ENCODE results near the gene FOXO1. TPM values are rescaled to one million over a fixed set of nuclear protein-coding genes. Genes with fewer than 3 reads are reported as not detected.

Gene FOXO1
- total RNA-seq, 4 donors from 2014 or later = 50.7 to 67.2 (median 60.3) TPM

DNA sequence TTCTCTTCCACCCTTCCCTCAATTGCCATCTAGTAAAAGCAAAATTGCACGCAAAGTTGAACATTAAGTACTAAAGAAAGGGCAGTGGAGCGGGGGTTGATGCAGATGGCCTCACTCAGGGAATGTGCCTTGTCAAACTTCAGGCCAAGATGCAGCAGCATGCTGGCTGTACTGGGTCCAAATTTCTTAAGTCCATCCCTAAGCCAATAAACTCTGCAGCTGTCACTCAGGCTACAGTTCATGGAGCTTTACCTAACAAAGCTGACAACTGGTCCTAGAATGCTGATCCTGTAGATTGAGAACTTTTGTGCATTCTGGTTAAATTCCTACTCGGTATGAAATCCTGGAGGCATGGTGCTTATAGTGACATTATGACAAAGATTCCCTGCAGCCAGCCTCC lies 88.4 kb downstream of the FOXO1 start:
- H3K4me1 ChIP-seq = peaks cover 19% of the 10 kb centered on the region

DNA sequence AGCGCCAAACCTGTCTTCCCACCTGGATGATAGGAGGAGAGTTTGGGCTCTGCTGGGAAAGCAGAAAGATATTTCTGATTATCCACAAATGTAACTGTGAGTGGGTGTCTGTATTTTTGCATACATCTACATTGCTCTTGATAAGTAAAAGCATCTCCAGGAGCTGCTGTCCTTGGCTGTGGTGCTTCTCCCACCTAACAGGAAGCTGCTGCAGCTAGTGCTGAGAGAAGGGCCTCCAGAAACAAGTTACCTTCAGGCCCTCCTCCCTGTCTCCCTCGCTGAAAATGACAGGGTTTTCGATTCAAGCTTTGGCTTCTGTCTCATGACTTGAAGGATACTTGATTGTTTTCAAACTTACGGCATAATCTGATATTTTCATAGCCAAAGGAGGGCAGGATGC lies 90.1 kb downstream of the FOXO1 start:
- H3K9me3 ChIP-seq = no peaks in the 10 kb centered on the region
- no peak for DNase-seq (ENCODE audit: low spot score in 2 of 2)
- no peaks in the 10 kb centered on the region for H3K27me3 ChIP-seq
- no peak for TF ChIP-seq POLR2AphosphoS5 (IDR thresholded peaks at IDR 0.05)
- TF ChIP-seq, protein P1, sequence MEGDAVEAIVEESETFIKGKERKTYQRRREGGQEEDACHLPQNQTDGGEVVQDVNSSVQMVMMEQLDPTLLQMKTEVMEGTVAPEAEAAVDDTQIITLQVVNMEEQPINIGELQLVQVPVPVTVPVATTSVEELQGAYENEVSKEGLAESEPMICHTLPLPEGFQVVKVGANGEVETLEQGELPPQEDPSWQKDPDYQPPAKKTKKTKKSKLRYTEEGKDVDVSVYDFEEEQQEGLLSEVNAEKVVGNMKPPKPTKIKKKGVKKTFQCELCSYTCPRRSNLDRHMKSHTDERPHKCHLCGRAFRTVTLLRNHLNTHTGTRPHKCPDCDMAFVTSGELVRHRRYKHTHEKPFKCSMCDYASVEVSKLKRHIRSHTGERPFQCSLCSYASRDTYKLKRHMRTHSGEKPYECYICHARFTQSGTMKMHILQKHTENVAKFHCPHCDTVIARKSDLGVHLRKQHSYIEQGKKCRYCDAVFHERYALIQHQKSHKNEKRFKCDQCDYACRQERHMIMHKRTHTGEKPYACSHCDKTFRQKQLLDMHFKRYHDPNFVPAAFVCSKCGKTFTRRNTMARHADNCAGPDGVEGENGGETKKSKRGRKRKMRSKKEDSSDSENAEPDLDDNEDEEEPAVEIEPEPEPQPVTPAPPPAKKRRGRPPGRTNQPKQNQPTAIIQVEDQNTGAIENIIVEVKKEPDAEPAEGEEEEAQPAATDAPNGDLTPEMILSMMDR (IDR thresholded peaks at IDR 0.05) = no peak
- TF ChIP-seq POLR2A (IDR thresholded peaks at IDR 0.05) = no peak
- H3K27ac ChIP-seq = no peak overlapping the region
- H3K4me3 ChIP-seq = no peak overlapping the region
- 72% methylated on average over 4 of the region's 4 CpGs for WGBS
- peaks cover 19% of the 10 kb centered on the region for H3K4me1 ChIP-seq
- no peaks in the 10 kb centered on the region for H3K36me3 ChIP-seq

More for the DNA sequence above, 88.4 kb downstream of the FOXO1 start:
- Histone ChIP-seq H3K27me3 (no peaks in the 10 kb centered on the region), H3K27ac (no peak overlapping the region), H3K36me3 (no peaks in the 10 kb centered on the region), H3K9me3 (no peaks in the 10 kb centered on the region), H3K4me3 (no peak overlapping the region)
- WGBS = 75% methylated on average over 3 of the region's 3 CpGs
- no peak for DNase-seq (ENCODE audit: low spot score in 2 of 2)
- TF ChIP-seq POLR2A (IDR thresholded peaks at IDR 0.05) (no peak), EP300 (IDR thresholded peaks at IDR 0.05) (no peak), POLR2AphosphoS5 (IDR thresholded peaks at IDR 0.05) (no peak)
- TF ChIP-seq, protein P1 (IDR thresholded peaks at IDR 0.05) = no peak

DNA sequence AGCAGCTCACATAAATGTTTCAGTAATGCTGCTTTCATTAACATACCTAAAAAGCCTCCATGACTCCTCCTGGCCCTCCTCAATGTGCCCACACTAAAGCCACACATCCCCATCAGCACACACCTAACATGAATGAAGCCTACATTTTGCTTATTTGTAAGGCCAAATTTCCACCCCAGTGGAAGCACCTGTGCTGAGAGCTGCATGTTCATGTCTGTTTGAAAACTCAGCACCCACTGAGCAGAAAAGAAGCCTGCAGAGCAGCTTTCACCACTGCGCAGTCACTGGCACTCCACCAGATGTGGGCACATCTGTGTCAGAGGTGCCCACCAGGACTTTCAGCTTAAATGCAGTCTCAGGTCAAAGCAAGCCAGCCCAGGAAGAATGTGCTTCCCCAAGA lies 93.5 kb downstream of the FOXO1 start:
- TF ChIP-seq EP300 (IDR thresholded peaks at IDR 0.05) (no peak), POLR2AphosphoS5 (IDR thresholded peaks at IDR 0.05) (no peak), POLR2A (IDR thresholded peaks at IDR 0.05) (no peak)
- TF ChIP-seq, protein P1 (IDR thresholded peaks at IDR 0.05) = no peak
- 100% methylated on average over 1 of the region's 1 CpG for WGBS
- no peaks in the 10 kb centered on the region for H3K9me3 ChIP-seq
- H3K36me3 ChIP-seq = no peaks in the 10 kb centered on the region
- H3K4me1 ChIP-seq = peaks cover 34% of the 10 kb centered on the region
- H3K27me3 ChIP-seq = no peaks in the 10 kb centered on the region
- no peak overlapping the region for H3K4me3 ChIP-seq
- no peak for DNase-seq (ENCODE audit: low spot score in 2 of 2)
- H3K27ac ChIP-seq = no peak overlapping the region

DNA sequence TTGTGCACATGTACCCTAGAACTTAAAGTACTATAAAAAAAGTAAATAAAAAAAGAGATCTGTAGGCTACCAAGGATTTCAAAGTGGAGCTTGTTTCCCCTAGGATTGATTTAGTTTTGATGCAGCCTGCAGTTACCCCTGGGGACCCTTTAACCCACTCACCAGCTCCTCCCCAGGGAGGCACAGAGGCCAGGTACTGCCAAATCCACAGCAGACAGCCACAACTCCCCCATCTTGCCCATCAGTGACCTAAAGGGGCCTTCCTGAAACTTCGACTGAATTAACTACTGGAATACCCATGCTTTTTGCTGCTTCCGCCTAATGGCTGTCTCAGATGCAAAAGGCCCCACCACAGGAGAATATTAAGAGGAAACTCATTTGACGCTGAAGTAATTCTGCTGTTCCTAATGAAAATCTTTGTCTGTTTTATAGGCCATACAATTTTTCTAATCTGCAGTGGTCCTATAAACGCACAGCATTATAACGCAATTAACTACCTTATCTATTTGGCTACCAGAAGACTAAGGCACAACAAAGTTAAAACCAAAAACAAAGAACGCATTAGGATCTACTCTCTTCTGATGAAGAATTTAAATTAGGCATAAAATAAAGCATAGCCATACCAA lies 95.0 kb downstream of the FOXO1 start:
- TF ChIP-seq, protein P1 (IDR thresholded peaks at IDR 0.05) = no peak
- TF ChIP-seq POLR2A (IDR thresholded peaks at IDR 0.05) (no peak), POLR2AphosphoS5 (IDR thresholded peaks at IDR 0.05) (no peak), EP300 (IDR thresholded peaks at IDR 0.05) (no peak)
- H3K27me3 ChIP-seq = no peaks in the 10 kb centered on the region
- no peak overlapping the region for H3K4me3 ChIP-seq
- no peak overlapping the region for H3K27ac ChIP-seq
- H3K36me3 ChIP-seq = no peaks in the 10 kb centered on the region
- WGBS = 93% methylated on average over 6 of the region's 6 CpGs
- no peak for DNase-seq (ENCODE audit: low spot score in 2 of 2)
- no peaks in the 10 kb centered on the region for H3K9me3 ChIP-seq
- peaks cover 31% of the 10 kb centered on the region for H3K4me1 ChIP-seq

DNA sequence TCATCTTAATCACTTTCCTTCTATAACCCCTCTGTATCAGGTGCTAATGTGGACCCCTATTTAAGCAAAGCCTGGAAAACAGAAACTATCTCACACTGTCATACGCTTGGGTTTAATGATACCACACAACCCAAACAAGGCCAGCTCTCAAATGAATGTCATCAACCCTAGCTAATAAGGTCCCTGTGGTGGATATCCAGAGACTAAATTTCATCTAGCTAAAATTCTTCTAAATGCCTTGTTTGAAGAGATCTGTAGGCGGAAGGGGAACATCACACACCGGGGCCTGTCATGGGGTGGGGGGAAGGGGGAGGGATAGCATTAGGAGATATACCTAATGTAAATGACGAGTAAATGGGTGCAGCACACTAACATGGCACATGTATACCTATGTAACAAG lies 95.5 kb downstream of the FOXO1 start:
- no peaks in the 10 kb centered on the region for H3K27me3 ChIP-seq
- H3K4me1 ChIP-seq = peaks cover 27% of the 10 kb centered on the region
- H3K36me3 ChIP-seq = no peaks in the 10 kb centered on the region
- no peak for DNase-seq (ENCODE audit: low spot score in 2 of 2)
- no peaks in the 10 kb centered on the region for H3K9me3 ChIP-seq
- TF ChIP-seq, protein P1 (IDR thresholded peaks at IDR 0.05) = no peak
- no peak for TF ChIP-seq POLR2AphosphoS5 (IDR thresholded peaks at IDR 0.05)
- no peak for TF ChIP-seq EP300 (IDR thresholded peaks at IDR 0.05)
- TF ChIP-seq POLR2A (IDR thresholded peaks at IDR 0.05) = no peak
- 89% methylated on average over 4 of the region's 4 CpGs for WGBS
- H3K27ac ChIP-seq = no peak overlapping the region
- H3K4me3 ChIP-seq = no peak overlapping the region

All from suprapubic skin (tissue), 4 donors.